DMS79 (cell line): ENCODE measurements around the gene CDK9.
"Not testable (repeated sequence)": the region's sequence is repeated elsewhere in the genome, so short reads cannot be mapped to it uniquely, and the experiment has no call there.

Source experiments
- DNase-seq: peaks from one replicate; lab custom pipeline; 2025; lab: John Stamatoyannopoulos, UW

The CDK9 gene

DNA sequence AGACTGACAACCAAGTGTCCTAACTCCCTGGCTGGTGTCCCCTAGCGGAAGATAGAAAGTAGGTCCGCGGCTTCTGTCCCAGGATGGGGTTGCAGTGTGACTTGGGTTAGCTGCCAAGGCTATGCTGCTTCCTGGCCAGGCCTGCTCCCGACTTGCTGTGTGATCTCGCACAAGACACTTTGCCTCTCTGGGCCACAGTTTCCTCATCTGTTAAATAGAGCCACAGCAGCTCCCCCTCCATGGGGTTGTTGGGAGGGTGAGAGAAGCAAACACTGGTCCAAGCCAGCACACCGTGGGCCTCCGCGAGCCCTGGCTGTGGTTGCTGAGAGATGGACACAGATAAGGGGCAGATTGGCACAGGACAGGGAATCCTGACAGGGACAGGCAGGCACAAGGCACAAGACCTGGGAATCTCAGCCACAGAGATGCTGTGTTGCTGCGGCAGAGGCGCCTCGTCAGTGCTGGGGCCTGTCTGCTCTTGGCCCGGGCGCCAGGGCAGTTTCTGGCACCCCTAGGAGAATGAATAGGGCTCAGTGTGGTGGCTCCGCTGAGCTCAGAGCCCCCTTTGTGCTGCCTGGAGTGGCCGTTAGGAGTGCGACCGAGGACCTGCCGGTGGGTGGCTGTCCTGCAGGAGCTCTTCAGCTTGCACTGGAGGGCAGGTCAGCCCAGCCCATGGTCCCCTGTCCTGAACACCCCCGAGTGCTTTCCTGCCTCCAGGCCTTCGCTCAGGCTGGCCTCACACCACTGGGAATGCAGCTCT lies 5.5 kb upstream of the CDK9 start:
- no peak for DNase-seq

- not testable (repeated sequence) for DNase-seq
Measured at GRCh38 chr9:127780909-127781308, 4.9 kb upstream of the CDK9 start.

GRCh38 chr9:127781806-127782205 lies 4.0 kb upstream of the CDK9 start:
- DNase-seq: no peak

- no peak for DNase-seq
Measured at GRCh38 chr9:127783111-127784008, 2.5 kb upstream of the CDK9 start.

- DNase-seq: peak; percentile 61
Measured at GRCh38 chr9:127785023-127785932, 556 bp upstream of the CDK9 start.

DNA sequence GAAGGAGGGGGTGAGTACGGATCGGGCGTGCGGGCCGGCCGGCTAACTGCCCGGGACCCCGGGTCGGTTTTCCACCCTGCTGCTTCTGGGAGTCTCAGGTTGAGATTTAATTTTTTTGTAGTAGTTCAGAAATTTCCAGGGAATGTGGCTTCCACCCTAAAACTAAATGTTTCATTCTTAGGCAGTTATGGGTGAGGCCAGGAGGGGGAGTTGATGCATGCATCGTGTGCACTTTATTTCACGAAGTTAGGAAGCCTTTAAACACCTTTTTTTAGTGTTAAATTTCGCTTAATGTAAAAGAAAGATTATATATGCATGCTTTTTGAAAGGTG lies 905 bp downstream of the CDK9 start:
- no peak for DNase-seq

GRCh38 chr9:127788337-127789011 lies 2.6 kb downstream of the CDK9 start:
- DNase-seq: no peak

DNA sequence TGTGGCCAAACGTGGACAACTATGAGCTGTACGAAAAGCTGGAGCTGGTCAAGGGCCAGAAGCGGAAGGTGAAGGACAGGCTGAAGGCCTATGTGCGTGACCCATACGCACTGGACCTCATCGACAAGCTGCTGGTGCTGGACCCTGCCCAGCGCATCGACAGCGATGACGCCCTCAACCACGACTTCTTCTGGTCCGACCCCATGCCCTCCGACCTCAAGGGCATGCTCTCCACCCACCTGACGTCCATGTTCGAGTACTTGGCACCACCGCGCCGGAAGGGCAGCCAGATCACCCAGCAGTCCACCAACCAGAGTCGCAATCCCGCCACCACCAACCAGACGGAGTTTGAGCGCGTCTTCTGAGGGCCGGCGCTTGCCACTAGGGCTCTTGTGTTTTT lies 3.3 kb downstream of the CDK9 start:
- DNase-seq: no peak

GRCh38 chr9:127790094-127790855 lies 4.4 kb downstream of the CDK9 start:
- DNase-seq: no peak

DNA sequence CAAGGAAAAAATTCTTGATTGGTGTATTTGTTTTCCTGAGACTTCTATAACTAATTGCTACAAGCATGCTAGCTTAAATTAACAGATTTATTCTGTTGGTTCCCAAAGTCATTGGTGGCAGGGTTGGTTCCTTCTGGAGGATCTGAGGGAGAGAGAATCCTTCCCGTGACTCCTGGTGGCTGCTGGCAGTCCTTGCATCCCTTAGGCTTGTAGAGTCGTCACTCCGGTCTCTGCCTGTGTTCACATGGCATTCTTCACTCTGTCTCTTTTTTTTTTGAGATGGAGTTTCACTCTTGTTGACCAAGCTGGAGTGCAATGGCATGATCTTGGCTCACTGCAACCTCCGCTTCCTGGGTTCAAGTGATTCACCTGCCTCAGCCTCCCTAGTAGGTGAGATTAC lies 5.3 kb downstream of the CDK9 start:
- DNase-seq: no peak

GRCh38 chr9:127792417-127793031 lies 6.7 kb downstream of the CDK9 start:
- DNase-seq: no peak

DNA sequence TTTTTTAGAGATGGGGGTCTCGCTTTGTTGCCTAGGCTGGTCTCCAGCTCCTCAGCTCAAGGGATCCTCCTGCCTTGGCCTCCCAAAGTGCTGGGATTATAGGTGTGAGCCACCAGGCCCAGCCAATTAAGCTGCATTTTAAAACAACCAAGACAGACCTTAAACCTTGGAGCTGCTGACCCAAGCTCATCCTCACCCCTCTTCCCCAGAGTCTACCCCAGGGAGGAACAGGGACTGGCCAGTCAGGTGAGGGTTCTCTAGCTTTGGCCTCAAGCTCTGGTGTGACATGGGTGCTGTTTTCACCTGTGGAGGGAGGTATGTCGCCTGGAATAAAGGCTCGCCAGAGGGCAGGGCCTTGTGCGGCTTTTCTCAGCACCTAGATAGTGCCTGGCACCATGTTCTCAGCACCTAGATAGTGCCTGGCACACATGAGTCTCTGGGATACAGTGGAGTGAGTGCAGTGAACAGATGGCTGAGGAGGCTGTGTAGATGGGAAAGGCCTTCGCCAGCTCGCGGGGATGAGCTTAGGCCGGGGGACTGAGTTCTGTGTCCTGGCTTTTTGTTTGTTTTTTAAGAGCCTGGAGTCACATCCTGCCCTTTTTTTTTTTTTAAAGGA lies 7.4 kb downstream of the CDK9 start:
- no peak for DNase-seq

- DNase-seq: no peak
Measured at GRCh38 chr9:127794001-127794791, 8.4 kb downstream of the CDK9 start.

GRCh38 chr9:127796225-127796813 lies 10.5 kb downstream of the CDK9 start:
- peak; percentile 41 for DNase-seq

DNA sequence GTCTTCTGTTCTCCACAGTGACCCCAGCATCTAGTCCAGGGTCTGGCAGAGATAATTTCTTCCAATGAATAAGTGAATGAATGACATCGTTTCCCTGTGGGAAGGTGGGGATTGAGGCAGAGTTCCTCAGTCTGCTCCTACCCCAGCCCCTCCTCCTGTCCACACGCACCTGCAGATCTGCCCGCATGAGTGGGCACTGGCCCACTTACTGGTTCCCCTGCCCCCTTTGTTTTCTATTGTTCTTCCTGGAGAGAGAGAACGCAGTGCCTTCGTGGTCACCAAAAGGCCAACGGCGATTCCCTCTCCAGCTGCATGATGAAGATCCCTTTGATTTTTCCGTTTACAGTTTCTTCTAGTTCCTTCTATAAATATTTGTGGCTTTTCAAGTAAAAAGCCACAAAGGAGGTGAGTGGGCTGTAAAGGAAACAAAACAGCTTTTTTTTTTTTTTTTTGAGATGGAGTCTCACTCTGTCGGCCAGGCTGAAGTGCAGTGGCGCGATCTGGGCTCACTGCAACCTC lies 11.1 kb downstream of the CDK9 start:
- peak; percentile 29 for DNase-seq

DNA sequence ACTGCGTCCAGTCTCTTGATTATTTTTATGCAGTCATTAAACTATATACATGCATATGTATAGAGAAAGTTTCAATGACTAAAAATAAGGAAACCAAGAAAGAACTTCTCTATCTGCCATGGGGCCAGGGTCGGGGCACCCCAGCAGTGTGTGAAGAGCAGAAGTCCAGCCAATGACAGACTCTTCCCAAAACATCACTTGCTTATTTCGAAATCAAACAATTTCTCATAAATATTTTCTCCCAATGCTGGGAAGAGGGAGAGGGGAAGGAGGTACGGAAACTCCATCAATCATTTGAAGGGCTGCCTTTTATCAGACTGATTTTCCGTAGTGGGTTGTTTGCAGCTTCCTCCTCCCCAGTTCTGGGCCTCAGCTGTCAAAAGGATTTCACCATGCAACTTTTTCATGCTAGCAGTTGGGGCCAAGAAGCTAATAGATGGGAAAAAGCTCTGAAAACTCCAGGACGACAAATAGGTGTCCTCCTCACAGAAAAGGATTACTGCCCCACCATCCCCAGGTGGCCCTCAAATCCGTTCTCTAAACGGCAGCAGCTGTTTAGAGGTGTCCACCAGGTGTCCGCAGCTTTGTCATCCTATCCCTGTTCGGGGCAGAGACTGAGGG lies 16.2 kb downstream of the CDK9 start:
- DNase-seq: no peak

GRCh38 chr9:127802576-127803443 lies 17.0 kb downstream of the CDK9 start, which contains the start of gene FPGS:
FPGS (plus strand) TSS chr9:127802882; CDS start chr9:127802925, 43 bp downstream.
- peak; percentile 80 for DNase-seq
